HCT116 (cell line): Measurements from ENCODE around the gene GARIN3.

Experiments
- CTCF ChIP-seq, 3 experiments: fragments of 200-600 bp in 1 of 3; sonication (generic) in 1 of 3; IDR thresholded peaks in 2 of 3; conservative IDR thresholded peaks in 1 of 3; 2 replicates each; pipeline ENCODE4 v1.5.1; 2012 to 2017; ENCODE audit warnings: low read depth in 2 of 3, low read length in 2 of 3, antibody characterized with exemption in 1 of 3, borderline replicate concordance in 1 of 3, control low read depth in 1 of 3, mild to moderate bottlenecking in 1 of 3, mixed read lengths in 1 of 3, mixed run types in 1 of 3, moderate library complexity in 1 of 3; ENCODE audit not compliant: insufficient read depth in 1 of 3
- EZH2phosphoT487 ChIP-seq: fragments of 200-600 bp; IDR thresholded peaks from 2 replicates; pipeline ENCODE4 v1.6.1; 2018; ENCODE audit warnings: antibody characterized with exemption, borderline replicate concordance
- POLR2A ChIP-seq: IDR thresholded peaks from 2 replicates; pipeline ENCODE4 v1.7.0; 2011; ENCODE audit warnings: borderline replicate concordance; ENCODE audit not compliant: insufficient read depth, insufficient read length; ENCODE audit errors: extremely low read depth
- POLR2AphosphoS5 ChIP-seq: IDR thresholded peaks from 2 replicates; pipeline ENCODE4 v1.6.1; 2011; ENCODE audit warnings: mild to moderate bottlenecking, low read depth, low read length, moderate library complexity
- RAD21 ChIP-seq: IDR thresholded peaks from 2 replicates; pipeline ENCODE4 v1.6.1; 2012; ENCODE audit warnings: low read depth, mild to moderate bottlenecking
- REST ChIP-seq: IDR thresholded peaks from 2 replicates; pipeline ENCODE4 v1.6.1; 2012; ENCODE audit warnings: low read depth
- SIN3A ChIP-seq: IDR thresholded peaks from 2 replicates; pipeline ENCODE4 v1.6.1; 2012; ENCODE audit warnings: low read depth
- ZBTB33 ChIP-seq: IDR thresholded peaks from 2 replicates; pipeline ENCODE4 v1.6.1; 2011; ENCODE audit warnings: mild to moderate bottlenecking, low read length, moderate library complexity; ENCODE audit not compliant: insufficient replicate concordance; ENCODE audit errors: extremely low read depth
- ZFX ChIP-seq: fragments of 450-650 bp; IDR thresholded peaks from 2 replicates; pipeline ENCODE4 v1.6.1; 2017
- ZNF274 ChIP-seq: fragments of 200-500 bp; sonication (Bioruptor generic); IDR thresholded peaks from 2 replicates; pipeline ENCODE4 v1.6.1; 2014; ENCODE audit warnings: mild to moderate bottlenecking, low read depth, low read length, inconsistent platforms

GRCh38 chr5:157184117-157184670, 18.1 kb upstream of the GARIN3 start:
- TF ChIP-seq CTCF (IDR thresholded peaks at IDR 0.05 in 2 of 3, conservative IDR thresholded peaks at IDR 0.05 in 1 of 3; ENCODE audit: borderline replicate concordance in 1 of 3, insufficient read depth in 1 of 3, low read depth in 2 of 3, low read length in 2 of 3) = no peak
- no peak for TF ChIP-seq SIN3A
- TF ChIP-seq ZBTB33 = no peak
- no peak for TF ChIP-seq ZNF274
- TF ChIP-seq EZH2phosphoT487 = no peak
- no peak for TF ChIP-seq POLR2AphosphoS5
- no peak for TF ChIP-seq POLR2A
- TF ChIP-seq RAD21 = no peak
- no peak for TF ChIP-seq ZFX
- TF ChIP-seq REST = no peak
